ENCODE measurements around the gene PTGR2.

DNA sequence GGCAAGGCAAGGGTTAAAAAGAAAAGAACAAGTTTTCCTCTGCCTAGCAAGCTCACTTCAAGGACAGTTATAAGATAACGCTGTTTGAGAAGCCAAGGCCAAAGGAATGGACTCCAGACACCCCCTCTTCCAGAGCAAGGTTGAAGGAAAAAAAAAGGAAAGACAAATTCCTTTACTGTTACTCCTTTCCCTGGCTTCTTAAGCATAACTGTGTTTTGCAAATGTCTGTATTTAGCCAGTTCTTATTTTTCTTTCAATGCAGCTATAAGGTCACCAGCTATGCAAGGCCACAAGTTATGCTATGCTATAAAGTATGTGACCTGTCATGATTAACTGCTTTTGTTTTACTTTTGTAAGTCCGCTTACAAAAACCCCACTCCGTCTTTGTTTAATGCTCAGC is 61.6 kb downstream of the PTGR2 start:
- TF ChIP-seq CTCF (conservative IDR thresholded peaks at IDR 0.05): no peak
- no peak for TF ChIP-seq EZH2 (IDR thresholded peaks at IDR 0.05; ENCODE audit: low read depth)
